Measurements from ENCODE around the gene RCVRN. TPM values are rescaled to one million over a fixed set of nuclear protein-coding genes. Genes with fewer than 3 reads are reported as not detected.

Gene RCVRN
- total and polyA plus RNA-seq, 2 of the 8 experiments (the other 6 are each of a cell fraction or from before 2014, with no cell fraction given) = not detected

GRCh38 chr17:9860851-9861250 is 44.2 kb downstream of the RCVRN start (continued):
- TF ChIP-seq KDM5A (IDR thresholded peaks at IDR 0.05; ENCODE audit: low read length) (no peak), SRF (IDR thresholded peaks at IDR 0.05; ENCODE audit: low read depth, low read length) (no peak), ZNF274 (IDR thresholded peaks at IDR 0.05; ENCODE audit: borderline replicate concordance, extremely low read depth, low read length) (no peak), SIN3A (conservative IDR thresholded peaks at IDR 0.05 in 1 of 2, IDR thresholded peaks at IDR 0.05 in 1 of 2; ENCODE audit: low read depth in 1 of 2, low read length in 2 of 2) (no peak)

Data from H1 (cell line).